Neutrophil (primary cell): ENCODE data around the gene ID3.
"Not testable (repeated sequence)": the region's sequence is repeated elsewhere in the genome, so short reads cannot be mapped to it uniquely, and the experiment has no call there.

Source experiments
- H3K27ac ChIP-seq: fragments of 200-600 bp; sonication (generic); 2 replicates; pipeline ENCODE4 v1.5.1; 2016; ENCODE audit warnings: mild to moderate bottlenecking, moderate library complexity
- H3K27me3 ChIP-seq: fragments of 200-600 bp; sonication (generic); 2 replicates; pipeline ENCODE4 v1.6.0; 2016; ENCODE audit warnings: mild to moderate bottlenecking
- H3K36me3 ChIP-seq: fragments of 200-600 bp; sonication (generic); 2 replicates; pipeline ENCODE4 v1.5.1; 2017
- H3K4me1 ChIP-seq, 2 experiments: fragments of 200-600 bp in 1 of 2; sonication (generic) in 1 of 2; 1 replicate in 1 of 2; 2 replicates in 1 of 2; pipeline versions ENCODE4 v1.5.1 to v1.6.1; 2013 to 2016; ENCODE audit warnings: low read depth in 1 of 2, low read length in 1 of 2, mild to moderate bottlenecking in 1 of 2, moderate library complexity in 1 of 2; ENCODE audit not compliant: control insufficient read depth in 1 of 2, insufficient read depth in 1 of 2
- H3K4me3 ChIP-seq, 2 experiments: fragments of 200-600 bp in 1 of 2; sonication (generic) in 1 of 2; 1 replicate in 1 of 2; 2 replicates in 1 of 2; pipeline ENCODE4 v1.5.1; 2013 to 2016; ENCODE audit warnings: low read depth in 1 of 2, low read length in 1 of 2, mild to moderate bottlenecking in 1 of 2, moderate library complexity in 1 of 2
- H3K9me3 ChIP-seq: fragments of 200-600 bp; sonication (generic); 2 replicates; pipeline ENCODE4 v1.5.1; 2016
- TF ChIP-seq, protein P1 (sequence below): fragments of 200-600 bp; sonication (generic); IDR thresholded peaks from 2 replicates; pipeline ENCODE4 v1.5.1; 2016; ENCODE audit warnings: antibody characterized with exemption

The ID3 gene

DNA sequence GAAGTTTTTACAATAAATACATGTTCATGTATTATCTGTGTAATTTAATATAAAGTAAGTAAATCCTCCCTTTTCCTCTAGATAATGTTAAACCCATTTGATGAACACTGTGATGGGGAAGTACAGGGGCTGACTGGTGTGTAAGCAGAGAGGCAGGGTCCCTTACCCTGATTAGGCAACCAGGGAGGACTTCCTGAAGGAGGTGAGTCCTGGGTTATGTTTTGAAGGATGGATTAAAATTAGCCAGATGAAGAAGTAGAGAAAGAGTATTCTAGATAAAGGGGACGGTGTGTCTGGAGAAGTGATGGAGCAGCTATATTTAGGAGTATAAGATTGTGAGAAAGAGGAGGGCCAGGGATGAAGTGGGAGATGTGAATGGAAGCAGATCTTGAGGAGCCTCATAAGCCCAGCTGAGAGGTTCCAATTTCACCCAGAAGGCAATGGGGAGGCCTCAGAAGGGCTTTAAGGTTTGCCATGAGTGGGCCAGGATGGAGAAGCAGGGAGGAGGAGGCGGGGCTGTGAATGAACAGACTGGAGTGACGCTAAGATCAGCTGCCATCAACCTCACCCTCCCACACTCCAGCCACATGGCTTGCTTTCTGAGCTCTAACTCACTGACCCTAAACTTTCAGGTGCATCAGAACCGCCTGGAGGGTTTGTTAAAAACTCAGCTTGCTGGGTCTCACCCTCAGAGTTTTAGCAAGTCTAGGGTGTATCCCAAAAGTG lies 30.9 kb upstream of the ID3 start:
- no peaks in the 10 kb centered on the region for H3K36me3 ChIP-seq
- TF ChIP-seq, protein P1, sequence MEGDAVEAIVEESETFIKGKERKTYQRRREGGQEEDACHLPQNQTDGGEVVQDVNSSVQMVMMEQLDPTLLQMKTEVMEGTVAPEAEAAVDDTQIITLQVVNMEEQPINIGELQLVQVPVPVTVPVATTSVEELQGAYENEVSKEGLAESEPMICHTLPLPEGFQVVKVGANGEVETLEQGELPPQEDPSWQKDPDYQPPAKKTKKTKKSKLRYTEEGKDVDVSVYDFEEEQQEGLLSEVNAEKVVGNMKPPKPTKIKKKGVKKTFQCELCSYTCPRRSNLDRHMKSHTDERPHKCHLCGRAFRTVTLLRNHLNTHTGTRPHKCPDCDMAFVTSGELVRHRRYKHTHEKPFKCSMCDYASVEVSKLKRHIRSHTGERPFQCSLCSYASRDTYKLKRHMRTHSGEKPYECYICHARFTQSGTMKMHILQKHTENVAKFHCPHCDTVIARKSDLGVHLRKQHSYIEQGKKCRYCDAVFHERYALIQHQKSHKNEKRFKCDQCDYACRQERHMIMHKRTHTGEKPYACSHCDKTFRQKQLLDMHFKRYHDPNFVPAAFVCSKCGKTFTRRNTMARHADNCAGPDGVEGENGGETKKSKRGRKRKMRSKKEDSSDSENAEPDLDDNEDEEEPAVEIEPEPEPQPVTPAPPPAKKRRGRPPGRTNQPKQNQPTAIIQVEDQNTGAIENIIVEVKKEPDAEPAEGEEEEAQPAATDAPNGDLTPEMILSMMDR: no peak
- no peaks in the 10 kb centered on the region for H3K9me3 ChIP-seq
- H3K27ac ChIP-seq: no peak overlapping the region
- H3K27me3 ChIP-seq: peaks cover 47% of the 10 kb centered on the region
- H3K4me1 ChIP-seq: peaks cover 0 to 11% of the 10 kb centered on the region in 2 experiments
- H3K4me3 ChIP-seq: no peak overlapping the region

DNA sequence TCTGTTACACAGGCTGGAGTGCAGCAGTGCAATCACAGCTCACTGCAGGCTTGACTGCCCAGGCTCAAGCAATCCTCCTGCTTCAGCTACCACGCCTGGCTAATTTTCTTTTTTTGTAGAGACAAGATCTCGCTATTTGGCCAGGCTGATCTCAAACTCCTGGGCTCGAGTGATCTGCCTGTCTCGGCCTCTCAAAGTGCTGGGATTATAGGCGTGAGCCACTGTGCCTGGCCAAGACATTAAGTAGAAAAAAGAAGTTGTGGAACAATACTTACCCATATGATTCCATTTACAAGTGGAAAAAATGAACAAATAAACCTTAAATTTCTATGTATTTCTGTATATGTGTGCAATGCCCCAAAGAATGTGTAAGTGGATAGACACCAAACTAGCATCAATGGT lies 30.3 kb upstream of the ID3 start:
- TF ChIP-seq, protein P1: no peak
- Histone ChIP-seq H3K36me3 (no peaks in the 10 kb centered on the region), H3K27me3 (peaks cover 47% of the 10 kb centered on the region), H3K9me3 (no peaks in the 10 kb centered on the region), H3K4me3 (no peak overlapping the region), H3K27ac (no peak overlapping the region), H3K4me1 (peaks cover 0 to 8% of the 10 kb centered on the region in 2 experiments)

DNA sequence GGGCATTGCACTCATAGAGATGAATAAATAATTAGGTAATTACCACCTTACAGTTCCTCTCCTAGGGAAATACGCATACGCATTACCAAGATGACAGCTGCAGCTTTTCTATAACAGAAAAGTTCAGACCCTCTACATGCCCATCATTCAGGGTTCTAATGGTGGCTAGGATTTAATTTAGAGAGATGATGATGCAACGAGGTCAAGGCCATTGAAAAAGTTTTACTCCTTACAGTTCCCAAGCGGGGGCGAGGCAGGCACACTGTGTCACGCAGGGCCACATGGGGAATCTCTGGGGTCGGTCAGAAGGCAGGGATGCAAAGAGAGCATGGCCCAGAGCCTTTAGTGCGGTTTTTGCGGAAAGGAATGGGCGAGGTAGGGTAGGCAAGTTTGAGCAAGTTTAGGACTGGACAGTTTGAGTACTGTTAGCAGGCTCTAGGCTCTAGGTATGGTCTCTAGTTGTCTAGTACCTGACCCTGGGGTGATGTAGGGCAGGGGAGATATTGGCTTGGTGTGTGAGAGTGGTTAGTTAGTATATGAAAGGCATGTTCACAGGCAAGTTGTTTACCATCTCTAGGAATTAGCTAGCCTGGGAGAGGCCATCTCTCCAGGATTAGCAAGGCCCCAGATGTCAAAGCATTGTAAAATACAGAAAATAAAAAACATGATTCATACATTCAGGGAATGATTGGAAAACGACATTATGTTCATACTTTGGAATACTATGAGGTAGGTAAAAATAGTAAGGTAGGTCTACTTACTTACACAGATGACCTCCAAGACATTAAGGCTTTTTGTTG lies 29.6 kb upstream of the ID3 start:
- H3K4me1 ChIP-seq: peaks cover 0 to 8% of the 10 kb centered on the region in 2 experiments
- no peaks in the 10 kb centered on the region for H3K36me3 ChIP-seq
- TF ChIP-seq, protein P1: no peak
- H3K27ac ChIP-seq: no peak overlapping the region
- H3K27me3 ChIP-seq: peaks cover 51% of the 10 kb centered on the region
- H3K4me3 ChIP-seq: no peak overlapping the region
- no peaks in the 10 kb centered on the region for H3K9me3 ChIP-seq

DNA sequence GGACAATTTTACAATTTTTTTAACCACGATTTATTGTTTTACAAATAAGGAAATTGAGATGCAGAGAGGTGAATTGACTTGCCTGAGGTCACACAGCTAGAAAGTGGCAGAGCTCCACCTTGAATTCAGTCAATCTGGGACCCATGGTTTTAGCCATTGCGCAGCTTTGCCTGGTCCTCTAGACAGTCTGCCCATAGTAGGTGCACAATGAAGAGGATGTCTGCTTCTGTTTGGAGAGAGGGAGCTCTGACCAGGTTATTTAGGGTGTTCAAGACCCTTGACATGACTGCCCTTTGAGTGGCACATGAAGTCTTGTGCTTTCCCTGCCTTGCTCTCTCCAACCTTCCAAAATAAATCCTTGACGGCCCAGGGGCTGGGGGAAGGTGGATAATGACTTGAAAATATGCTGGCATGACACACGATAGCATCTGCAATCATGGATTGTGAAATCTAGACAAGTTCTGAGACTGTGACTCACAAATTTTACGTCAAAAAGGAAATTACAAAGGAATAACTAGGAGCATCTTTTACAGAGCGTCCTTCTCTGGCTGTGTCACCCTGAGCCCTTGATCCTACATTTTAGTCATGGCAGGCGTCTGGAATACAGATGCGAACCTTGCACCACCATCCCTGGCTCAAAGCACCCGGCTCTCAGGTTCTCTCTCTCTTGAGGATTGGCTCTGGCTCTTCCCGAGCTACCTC lies 26.2 kb upstream of the ID3 start:
- TF ChIP-seq, protein P1: no peak
- no peaks in the 10 kb centered on the region for H3K36me3 ChIP-seq
- peaks cover 0 to 8% of the 10 kb centered on the region in 2 experiments for H3K4me1 ChIP-seq
- no peak overlapping the region for H3K27ac ChIP-seq
- H3K4me3 ChIP-seq: no peak overlapping the region
- H3K9me3 ChIP-seq: no peaks in the 10 kb centered on the region
- H3K27me3 ChIP-seq: peaks cover 57% of the 10 kb centered on the region

DNA sequence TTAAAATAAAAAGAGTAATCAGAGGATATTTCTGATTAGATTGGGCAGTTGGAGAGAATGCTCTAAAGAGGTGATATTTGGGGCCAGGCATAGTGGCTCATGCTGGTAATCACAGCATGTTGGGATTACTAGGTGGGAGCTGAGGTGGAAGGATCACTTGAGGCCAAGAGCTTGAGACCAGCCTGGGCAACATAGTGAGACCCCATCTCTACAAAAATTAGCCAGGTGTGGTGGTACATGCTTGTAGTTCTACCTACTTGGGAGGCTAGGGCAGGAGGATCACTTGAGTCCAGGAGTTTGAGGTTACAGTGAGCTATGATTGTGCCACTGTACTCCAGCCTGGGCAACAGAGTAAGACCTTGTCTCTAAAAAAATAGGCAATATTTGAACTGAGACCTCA lies 24.4 kb upstream of the ID3 start:
- H3K4me1 ChIP-seq, H3K27ac ChIP-seq, H3K9me3 ChIP-seq: not testable (repeated sequence)

More for the DNA sequence above, 24.4 kb upstream of the ID3 start:
- not testable (repeated sequence) for H3K4me3 ChIP-seq, H3K36me3 ChIP-seq
- peaks cover 39% of the 10 kb centered on the region for H3K27me3 ChIP-seq
